ENCODE results near the gene RPN1.
"Not testable (repeated sequence)": the region's sequence is repeated elsewhere in the genome, so short reads cannot be mapped to it uniquely, and the experiment has no call there.

RPN1 gene
- 269 to 609 (median 470) reads per million in 18 experiments for total RNA-seq

DNA sequence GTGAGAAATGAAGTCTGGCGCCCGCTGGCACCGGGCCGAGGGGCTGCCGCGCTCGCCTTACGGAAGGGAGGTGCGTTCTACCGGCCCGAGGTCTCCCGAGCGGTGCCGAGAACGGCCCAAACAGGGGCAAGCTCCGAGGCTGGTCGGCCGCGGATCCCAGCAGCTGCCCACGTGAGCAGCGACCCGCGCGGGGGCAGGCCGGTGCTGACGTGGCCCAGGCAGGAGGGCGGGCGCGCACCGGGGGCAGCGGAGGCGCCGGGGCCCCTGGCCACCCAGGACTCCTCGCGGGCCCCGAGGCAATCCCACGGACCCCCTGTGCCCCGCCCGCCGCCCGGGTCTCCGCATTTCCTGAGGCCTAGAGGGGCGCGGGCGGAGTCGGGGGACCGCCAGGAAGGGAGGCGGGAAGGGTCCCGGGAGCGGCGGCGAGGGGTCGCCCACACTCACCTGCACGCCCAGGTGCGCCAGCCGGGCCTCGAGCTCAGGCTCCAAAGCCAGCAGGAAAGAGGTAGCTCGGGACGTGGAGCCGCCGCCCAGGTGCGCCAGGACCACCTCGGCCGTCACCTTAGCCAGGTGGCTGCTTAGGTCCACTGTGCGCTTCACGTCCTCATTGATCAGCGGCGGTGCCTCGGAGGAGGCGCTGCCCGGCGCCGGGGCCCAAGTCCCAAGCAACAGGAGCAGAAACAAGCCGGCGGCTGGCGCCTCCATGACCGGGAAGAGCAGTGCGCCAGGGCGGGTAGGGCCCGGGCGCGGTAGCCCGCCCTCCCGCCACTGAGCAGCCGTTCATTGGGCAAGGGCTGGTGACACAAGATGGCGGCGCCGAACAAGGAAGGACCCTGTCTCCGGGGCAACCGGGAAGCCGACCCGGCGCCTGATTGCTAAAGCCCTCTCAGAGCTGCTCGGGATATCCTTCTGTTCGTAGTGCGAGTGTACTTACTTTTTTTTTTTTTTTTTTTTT lies at the start of gene RPN1:
TSS of gene RPN1 (minus strand) at position 723 of the 955 bp plus-strand sequence. CDS start at position 705, 18 bp downstream.
- peak; percentile 95 to 96 for DNase-seq

DNA sequence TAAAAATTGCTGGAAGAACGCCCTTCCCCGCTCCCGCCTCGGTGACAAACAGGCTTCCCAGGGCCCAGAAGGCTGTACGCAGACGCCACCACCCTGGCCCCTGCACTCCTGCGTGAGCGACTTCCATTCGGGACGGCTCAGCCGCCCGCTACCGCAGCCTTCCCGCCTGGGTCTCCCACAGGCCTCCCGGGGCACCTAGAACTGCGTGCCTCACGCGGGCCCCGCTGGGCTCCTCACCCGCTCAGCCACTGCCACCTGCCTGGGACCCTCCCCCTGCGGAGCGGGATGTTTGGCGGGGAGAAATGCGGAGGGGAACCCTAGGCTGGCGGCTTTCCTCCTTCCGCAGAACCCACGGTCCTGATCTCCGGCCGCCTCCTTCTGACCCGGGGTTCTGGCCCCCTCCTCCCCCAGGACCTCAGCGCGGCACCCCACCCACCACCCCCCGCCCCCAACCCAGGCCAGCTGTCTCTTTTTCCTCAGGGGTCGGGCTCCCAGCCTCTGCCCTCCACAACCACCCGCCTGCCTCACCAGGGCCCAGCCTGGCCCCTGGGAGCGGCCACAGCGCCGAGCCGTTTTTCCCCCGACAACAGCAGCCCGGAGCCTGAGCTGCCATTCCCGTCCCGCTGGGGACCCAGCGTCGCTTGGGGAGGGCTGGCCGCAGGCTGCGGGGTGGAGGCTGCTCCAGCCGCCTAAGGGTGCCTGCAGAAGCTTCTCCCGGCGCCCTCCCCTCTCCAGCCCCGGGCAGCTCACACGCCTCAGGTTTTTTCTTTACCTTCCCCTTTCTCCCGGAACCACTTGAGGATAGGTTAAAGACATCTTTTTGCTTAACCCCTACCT lies 47.8 kb upstream of the RPN1 start:
- DNase-seq: peak in 1 of 2 donors; percentile 17

DNA sequence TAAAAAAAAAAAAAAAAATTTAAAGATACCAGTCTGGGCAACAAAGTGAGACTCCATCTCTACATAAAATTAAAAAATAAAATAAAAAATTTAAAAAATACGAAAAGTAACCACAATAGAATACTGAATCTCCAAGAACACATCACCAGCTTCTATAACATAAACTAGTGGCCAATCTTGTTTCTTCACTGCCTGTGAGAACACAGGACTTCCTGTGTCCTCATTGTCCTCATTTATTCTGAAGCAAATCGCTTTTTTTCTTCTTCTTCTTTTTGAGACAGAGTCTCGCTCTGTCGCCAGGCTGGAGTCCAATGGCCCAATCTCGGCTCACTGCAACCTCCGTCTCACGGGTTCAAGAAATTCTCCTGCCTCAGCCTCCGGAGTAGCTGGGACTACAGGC lies 46.7 kb upstream of the RPN1 start:
- DNase-seq: peak; percentile 32 to 61

DNA sequence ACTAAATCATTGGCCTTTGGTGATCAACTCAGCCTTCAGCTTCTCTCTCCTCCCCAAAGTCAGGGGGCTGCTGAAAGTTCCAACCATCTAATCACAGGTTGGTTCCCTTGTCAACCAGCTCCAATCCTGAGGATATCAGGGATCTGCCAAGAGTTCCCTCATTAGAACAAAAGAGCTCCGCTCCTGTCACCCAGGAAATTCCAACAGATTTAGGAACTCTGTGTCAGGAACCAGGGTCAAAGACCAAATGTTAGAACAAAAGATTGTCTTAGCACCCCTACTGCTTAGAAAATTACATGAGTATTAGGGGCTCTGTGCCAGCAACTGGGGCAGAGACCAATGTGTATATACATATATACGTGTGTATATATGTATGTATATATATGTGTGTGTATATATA lies 43.1 kb upstream of the RPN1 start:
- no peak for DNase-seq

DNA sequence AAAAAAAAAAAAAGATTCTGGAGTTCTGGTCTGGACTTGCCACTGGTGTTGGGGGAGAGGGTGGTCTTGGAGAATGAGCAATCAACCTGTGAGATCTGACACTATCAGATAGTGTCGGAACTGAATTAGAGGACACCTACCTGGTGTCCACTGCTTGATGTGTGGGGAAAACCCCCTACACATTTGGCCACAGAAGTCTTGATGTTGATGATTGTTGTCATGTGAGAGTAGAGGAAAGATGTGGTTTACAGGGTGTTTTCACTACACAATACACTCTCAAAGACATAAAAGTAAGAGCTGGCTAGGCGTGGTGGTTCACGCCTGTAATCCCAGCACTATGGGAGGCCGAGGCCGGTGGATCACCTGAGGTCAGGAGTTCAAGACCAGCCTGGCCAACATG lies 38.4 kb upstream of the RPN1 start:
- no peak for DNase-seq

DNA sequence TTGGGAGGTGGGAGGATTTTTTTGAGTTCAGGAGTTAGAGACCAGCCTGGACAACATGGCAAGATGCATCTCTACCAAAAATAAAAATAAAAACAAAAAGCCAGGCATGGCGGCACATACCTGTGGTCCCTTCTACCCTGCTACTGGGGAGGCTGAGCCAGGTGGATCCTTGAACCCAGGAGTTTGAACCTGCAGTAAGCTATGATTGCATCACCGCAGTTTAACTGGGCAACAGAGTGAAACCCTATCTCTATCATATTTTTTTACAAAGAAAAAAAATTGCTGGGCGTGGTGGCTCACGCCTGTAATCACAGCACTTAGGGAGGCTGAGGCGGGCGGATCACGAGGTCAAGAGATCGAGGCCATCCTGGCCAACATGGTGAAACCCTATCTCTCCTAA lies 35.8 kb upstream of the RPN1 start:
- DNase-seq: no peak

DNA sequence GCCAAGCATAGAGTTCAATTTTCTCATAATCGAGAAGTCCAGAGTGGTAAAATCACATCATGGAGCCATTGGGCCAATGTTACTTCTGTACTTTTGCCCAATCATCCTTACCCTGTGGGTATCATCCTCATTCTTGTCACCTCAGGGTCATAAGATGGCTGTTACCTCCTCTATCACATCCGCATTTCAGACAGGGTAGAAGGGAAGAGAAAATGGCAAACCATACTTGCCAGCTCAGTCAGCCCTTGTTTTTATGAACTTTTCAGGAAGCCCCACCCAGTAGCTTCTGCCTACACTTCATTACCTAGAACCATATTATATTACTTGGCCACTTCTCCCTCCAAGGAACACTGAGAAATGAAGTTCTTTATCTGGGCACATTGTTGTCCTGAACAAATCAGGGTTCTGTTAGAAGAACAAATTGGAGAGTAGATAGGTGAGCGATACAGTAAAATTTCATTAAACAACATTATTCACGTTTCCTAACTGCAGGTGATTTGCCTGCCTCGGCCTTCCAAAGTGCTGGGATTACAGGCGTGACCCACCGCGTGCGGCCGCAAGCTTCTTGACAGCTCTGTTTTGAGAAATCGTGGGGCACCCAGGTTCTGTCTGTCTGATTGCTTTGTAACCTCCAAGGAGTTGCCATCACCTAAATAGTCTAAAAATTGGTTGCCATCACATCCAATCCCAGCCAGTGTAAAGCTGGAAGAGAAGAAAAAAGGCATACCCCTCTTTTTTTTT lies 34.5 kb upstream of the RPN1 start:
- DNase-seq: peak; percentile 78 to 80

DNA sequence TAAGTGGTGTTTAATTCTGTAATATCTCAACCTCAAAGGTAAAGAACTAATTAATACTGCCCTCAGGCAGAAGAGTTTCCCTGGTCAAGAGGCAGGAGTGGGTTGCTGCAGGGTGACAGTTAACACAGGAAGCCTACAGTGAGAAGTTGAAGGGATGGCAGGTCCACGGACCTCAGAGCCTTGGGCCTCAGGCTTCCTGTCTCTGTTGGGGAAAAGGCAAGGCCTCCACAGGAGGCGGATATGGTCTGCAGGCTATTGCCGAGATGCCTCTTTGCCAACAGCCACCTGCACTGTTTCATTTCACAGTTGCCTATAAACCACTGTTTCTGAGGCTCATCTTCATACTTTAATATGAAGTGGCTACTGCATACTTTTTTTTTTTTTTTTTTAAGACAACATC lies 33.3 kb upstream of the RPN1 start:
- no peak for DNase-seq

DNA sequence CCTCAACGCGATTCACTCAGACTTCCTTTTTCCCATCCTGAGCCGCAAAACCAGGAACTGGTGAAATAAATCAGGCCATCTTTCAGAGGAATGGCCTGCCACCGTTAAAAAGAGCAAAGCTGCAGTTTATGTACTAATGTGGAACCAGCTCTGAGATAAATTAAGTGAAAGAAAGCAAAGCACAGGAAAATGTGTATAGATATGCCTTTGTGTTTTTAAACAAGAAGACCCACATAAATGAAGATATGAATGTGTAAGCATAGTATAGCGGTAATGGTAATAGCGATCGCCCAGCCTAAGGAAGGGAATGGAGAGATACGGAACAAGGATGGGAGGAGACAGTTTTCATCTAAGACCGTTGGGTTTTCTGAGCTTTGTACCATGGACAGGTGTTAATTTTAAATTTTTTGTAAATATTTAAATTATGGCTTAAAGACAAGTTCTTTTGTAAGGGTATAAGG lies 30.8 kb upstream of the RPN1 start:
- no peak for DNase-seq

DNA sequence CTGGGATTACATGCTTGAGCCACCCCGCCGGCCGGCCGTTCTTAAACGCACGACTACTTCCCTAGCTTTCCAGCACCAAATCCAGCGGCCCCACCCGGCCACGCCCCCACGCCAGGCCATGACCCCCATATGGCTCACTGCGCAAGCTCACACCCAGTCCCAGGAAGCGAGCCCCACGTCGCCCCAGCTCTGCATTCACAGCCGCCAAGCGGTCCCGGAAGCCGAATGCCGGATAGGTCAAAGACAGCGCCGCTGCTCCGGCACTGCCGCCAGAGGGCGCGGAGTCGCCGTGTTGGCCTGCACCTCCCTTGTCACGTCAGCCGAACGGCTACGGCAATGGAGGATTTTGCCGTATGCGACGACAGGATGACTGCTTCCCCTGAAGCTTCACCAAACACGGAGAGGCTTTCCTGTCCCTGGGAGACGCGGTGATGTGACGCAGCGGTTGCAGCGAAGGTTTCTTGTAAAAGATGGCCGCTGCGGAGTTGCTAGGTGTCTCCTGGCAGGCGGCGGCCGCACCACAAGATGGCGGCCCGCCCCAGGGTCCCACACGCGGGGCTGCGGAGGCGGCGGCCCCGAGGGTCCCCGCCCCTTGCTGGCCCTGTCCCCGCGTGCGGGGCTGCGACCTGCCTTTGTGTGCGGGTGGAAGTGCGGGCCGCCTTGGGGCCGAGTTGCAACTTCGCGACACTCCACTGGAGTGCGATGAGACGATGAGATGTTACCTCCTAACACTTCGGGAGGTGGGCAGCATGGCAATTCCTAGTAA lies 30.2 kb upstream of the RPN1 start:
- peak; percentile 99 for DNase-seq

DNA sequence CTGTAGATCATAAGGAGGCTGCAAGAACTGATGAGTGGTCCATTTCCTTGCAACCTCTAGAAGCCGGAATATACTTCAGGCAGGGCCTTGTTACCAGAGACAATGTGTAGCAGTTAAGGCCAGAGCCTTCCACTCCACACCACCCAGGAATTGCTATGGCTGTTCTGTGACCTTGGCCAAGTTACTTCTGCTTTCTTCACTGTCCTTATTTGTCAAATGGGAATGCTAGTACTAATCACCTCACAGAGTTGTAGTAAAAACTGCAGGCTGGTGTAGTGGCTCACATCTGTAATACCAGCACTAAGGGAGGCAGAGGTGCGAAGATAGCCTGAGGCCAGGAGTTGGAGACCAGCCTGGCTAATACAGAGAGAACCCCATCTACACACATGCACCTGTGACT lies 28.7 kb upstream of the RPN1 start:
- DNase-seq: peak in 1 of 2 donors; percentile 11

DNA sequence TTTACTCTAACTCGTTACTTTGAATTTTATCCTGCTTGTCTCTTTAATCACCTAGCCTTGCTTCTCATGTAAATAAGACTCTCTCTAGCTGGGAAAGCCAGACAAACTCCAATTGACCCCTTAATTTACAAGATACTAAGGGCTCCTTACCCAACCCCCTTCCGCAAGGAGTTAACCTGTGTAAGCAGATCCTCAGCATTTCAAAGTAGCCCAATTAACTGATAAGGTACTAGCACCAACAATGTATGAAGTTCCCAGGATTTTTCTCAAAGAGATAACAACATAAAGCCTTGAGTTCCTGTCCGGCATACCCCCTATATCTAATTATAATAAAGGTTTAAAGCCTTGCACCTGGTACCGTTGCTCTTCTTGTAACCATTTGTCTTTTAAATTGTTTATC lies 25.2 kb upstream of the RPN1 start:
- not testable (repeated sequence) for DNase-seq

DNA sequence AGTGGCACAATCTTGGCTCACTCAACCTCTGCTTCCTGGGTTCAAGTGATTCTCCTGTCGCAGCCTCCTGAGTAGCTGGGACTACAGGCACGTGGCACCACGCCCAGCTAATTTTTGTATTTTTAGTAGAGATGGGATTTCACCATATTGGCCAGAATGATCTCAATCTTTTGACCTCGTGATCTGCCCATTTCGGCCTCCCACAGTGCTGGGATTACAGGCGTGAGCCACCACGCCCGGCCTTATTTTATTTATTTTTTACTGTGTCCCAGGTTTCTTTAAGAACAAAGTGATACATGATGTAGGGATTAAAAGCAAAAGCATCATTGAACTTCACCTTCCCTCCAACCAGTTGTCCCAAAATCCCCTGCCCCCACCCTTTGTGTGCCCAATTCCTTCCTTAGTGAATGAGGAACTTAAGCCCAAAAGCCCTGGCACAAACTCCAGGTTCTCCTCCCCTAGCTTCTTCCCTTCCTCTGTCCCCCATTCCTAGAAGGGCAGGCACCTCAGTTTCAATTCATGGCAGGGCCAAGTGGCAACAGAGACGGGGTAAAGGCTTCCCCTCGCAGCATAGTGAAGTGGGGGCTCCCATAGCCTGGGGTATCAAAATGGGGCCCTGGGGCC lies 23.7 kb upstream of the RPN1 start:
- DNase-seq: peak; percentile 66 to 69

DNA sequence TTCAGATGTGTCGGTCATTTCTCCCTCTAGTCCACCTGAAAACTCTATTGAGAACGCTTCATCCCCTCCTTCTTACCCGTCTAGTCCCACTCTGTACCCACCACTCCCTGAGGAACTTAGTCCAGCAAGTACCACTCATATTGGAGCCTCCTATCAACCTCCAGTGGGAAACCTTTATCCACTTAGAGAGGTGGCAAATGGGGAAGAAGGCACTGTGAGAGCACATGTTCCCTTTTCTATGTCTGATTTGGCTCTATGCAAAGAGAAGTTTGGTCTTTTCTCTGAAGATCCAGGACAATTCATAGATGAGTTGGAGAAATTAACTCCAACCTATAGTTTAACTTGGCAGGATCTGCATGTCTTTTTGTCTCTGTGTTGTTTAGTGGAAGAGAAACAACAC lies 17.0 kb upstream of the RPN1 start:
- peak; percentile 34 to 38 for DNase-seq

DNA sequence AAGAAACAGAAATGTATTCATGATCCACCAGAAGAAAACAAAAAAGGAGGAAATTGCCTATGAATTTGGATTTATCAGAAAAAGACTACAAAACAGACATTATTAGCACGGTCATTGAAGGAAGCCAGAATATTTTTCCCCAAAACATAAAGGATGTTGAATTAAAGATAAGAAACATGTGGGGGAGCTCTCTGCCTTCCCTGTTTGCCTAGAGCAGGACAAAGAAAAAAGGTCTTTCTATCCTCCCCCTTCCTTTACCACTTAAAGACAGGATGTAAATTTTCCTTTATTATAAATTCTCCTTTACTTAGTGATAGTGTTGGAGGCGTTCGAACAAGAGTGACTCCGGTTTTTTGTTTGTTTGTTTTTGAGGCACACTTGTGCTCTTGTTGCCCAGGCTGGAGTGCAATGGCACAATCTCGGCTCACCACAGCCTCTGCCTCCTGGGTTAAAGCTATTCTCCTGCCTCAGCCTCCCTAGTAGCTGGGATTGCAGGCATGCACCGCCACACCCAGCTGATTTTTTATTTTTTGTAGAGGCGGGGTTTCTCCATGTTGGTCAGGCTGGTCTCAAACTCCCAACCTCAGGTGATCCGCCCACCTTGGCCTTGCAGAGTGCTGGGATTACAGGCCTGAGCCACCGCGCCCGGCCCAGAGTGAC lies 14.9 kb upstream of the RPN1 start:
- no peak for DNase-seq

DNA sequence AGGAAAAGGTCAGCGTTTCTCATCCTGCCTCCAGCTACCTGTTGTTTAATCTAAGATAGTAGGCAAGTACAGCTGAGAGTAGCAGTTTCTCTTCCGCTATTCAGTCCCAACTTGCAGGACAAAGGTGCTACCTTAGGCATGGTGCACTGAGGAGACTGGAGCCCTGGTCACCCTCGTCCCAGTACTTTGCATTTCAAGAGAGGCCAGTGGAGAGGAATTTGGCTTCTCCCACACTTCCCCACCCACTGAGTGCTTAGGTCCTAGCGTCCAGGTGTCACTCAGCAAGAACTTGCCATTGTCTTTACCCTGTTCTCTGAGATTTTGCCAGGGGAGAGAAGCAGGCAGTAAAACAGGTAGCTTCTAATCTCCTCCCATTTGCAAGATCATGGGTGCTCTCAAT lies 12.5 kb upstream of the RPN1 start:
- no peak for DNase-seq

DNA sequence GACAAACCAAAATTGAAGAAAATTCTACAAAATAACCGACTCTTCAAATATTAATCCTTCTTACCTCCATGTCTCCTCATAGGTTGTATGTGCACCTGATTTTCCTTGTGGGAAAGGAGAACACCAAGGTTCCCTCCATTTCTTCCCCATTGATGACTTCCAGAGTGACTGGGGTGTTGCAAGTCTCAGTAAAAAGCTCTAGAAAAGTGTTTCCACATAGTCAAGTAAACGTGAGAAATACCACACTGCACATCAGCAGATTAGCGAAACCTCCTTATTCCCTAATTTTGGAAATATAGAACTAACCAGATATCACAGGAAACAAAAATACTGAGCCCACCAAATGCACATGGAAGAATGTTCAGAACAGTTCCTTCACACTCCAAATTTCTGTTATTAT lies 4.9 kb upstream of the RPN1 start:
- DNase-seq: peak; percentile 55 to 62

DNA sequence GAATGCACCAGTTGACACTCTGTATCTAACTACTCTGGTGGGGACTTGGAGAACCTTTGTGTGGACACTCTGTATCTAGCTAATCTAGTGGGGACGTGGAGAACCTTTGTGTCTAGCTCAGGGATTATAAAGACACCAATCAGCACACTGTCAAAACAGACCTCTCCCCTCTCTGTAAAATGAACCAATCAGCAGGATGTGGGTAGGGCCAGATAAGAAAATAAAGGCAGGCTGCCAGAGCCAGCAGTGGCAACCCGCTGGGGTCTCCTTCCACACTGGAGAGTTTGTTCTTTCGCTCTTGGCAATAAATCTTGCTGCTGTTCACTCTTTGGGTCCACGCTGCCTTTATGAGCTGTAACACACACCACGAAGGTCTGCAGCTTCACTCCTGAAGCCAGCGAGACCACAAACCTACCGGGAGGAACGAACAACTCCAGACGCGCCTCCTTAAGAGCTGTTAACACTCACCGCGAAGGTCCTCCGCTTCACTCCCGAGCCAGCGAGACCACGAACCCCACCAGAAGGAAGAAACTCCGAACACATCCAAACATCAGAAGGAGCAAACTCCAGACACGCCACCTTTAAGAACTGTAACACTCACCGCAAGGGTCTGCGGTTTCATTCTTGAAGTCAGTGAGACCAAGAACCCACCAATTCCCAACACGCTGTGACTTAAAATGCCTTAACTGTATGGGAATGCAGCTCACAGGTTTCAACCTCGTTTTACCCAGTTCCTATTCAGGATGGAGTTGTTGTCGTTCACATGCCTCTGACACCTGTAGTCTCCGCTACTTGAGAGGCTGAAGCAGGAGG lies 3.6 kb upstream of the RPN1 start:
- peak in 1 of 2 donors; percentile 18 for DNase-seq

DNA sequence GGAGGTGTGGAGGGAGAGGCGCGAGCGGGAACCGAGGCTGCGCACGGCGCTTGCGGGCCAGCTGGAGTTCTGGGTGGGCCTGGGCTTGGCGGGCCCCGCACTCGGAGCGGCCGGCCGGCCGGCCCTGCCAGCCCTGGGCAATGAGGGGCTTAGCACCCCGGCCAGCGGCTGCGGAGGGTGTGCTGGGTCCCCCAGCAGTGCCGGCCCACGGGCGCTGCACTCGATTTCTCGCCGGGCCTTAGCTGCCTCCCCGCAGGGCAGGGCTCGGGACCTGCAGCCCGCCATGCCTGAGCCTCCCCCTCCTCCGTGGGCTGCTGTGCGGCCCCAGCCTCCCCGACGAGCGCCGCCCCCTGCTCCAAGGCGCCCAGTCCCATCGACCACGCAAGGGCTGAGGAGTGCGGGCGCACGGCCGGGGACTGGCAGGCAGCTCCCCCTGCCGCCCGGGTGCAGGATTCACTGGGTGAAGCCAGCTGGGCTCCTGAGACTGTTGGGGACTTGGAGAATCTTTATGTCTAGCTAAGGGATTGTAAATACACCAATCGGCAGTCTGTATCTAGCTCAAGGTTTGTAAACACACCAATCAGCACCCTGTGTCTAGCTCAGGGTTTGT lies 2.9 kb upstream of the RPN1 start:
- DNase-seq: peak in 1 of 2 donors; percentile 44

Measured in inflammatory macrophage (primary cell).